GM21367 (cell line): ENCODE data around the gene SAMD3.
"Not testable (repeated sequence)": the region's sequence is repeated elsewhere in the genome, so short reads cannot be mapped to it uniquely, and the experiment has no call there.

ENCODE experiments used
- ATAC-seq: cut with Tn5 transposase; IDR thresholded peaks from one replicate; pipeline ENCODE4 v1.9.1; 2021; ENCODE audit not compliant: unreplicated experiment

The SAMD3 gene

DNA sequence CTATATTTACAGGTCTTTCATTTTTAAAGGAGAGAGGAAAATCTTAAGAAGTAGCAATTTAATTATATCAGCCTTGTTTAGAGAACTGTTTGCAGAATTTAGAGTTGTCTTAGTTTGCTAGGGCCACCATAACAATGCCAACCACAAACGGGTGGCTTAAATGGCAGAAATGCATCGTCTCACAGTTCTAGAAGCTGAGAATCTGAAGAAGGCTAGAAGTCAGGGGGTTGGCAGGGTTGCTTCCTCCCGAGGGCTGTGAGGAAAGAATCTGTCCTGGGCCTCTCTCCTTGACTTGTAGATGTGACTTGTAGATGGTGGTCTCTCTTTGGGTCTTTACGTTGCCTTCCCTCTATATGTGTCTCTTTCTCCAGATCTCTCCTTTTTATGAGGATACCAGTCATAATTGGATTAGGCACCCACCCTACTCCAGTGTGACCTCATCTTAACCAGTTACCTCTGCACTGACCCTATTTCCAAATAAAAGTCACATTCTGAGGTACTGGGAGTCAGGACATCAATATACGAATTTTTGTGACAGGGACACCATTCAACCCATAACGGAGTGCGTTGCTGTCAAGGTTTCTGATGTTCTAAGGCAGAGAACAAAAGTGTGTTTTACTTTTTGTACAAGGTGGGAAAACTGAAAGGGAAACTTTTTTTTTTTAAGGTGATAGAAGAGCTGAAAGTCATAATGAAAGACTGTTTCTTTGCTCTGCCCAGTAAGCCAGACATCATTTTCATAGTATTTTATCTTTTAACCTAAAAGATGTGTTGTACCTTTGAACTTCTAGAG lies 84.4 kb downstream of the SAMD3 start:
- peak; percentile 78 for ATAC-seq

DNA sequence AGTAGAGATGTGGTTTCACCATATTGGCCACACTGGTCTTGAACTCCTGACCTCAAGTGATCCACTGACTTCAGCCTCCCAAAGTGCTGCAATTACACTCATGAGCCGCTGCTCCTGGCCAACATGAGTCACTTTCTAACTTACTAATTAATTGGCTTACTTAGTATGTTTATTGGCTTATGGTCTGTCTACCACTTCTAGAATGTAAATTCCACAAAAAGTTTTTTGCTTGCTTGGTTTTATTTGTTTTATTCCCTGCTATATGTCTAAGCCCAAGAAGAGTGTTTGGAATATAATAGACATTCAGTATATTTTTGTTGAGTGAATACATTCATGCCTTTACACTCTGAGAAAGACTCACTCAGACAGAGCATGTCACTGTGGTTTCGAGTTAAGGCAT lies 86.0 kb downstream of the SAMD3 start:
- no peak for ATAC-seq

DNA sequence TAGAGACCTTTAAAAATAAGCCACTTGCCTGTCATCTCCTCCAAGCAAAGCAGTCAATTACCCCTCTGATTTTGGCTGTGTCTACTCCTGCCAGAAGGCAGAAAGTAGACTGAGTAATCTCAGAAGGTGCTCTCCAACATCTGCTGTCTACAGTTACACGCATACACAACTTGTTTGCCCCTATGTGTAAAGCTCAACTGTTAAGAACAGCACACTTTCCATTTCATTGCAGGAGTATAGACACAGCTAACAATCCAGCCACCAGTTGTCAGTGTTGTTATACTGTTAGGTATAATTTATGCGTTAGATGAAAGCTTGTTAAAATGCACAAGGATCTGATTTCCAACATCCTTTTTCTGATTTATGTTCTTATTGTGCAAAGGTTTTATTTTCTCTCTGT lies 88.2 kb downstream of the SAMD3 start:
- ATAC-seq, result no peak

DNA sequence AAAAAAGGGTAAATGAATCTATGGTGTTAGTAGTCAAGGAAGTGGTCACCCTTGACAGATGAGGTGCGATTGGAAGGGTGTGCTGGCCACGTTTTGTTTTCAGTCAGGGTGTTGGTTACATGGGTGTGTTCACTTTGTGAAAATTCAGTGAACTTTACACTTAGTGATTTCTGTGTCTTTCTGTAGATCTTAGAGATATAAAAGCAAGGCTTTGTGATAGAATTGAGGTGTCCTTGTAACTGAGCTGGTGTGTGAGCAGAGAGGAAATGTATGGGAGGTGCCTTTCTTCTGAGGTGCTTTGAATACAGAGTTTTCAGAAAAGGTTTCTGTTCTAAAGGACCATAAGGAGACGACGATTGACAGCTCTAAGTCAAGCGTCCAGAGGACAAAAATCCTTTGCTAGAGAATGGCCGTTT lies 90.5 kb downstream of the SAMD3 start:
- ATAC-seq, result peak; percentile 73

DNA sequence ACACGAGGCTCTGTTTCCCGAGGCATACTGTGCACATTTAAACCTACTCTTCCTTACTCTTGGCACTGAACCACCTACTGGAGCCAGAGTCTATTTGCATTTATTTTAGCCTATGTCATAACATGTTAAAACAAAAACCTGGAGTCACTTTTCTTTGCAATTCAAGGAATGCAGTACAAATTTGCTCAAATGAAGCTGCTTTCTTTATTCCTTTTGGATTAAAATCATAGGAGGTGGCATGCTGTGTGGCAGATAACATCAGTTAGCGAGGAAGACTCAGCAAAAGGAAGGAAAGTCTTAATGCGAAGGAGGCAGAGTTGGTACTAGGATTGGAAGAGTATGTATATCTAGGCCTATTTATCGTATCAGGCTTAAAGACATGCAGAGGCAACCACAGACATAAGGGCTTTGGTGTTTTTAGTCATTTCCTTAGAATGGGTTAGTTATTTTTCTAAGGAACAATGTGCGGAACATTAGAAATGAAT lies 92.9 kb downstream of the SAMD3 start:
- no peak for ATAC-seq

DNA sequence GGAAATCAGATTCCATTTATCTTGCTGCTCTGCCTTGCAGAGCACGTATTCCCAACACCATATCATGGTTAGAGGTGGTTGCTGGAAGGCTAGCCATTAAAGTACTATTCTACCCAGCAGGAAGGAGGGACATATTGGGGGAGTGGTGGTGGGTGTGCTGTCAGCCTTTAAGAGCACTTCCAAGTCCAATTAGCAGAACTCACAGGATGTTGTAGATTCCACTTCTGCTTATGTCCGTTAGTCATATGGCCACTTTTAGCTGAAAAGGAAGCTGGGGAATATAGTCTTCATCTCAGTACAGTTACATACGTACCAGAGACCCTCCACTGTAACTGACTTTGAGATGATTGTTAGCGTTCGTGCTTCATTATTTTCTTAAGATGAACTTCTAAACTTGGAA lies 94.4 kb downstream of the SAMD3 start:
- ATAC-seq, result no peak

DNA sequence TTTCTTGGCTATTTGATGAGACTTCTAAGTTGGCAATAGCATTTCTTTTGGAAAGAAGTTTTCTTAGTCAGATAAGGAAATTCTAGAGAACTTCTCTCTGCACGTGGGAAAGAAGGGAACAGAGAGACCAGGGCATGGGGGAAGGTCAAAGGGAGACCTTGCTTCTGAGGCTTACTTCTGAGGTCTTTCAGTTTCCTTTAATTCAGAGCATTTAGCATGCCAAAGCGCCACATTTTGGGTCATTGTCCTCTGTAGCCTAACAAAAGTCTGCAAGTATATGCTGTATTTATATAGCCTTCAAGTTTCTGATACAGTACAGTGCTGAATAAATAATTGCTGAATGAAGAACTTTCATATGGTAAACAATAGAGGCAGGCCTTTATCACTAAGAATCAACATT lies 95.6 kb downstream of the SAMD3 start:
- ATAC-seq, result no peak

DNA sequence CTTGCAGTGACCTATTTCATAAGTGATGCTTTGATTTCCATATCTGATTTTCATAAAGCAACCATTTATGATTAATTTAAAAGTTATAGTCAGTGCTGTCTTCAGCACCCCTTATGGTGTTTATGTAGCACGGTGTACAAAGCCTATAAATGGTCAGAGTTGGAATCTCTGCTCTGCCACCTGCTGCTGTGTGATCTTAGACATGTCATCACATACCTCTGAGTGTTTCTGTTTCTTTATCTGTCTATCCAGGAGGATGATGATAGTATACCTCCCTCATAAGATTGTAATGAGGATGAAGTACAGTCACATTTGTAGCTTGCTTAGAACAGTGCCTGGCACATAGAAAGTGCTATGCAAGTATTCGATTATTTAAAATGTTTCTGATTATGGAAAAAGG lies 100.5 kb downstream of the SAMD3 start:
- ATAC-seq, result no peak

DNA sequence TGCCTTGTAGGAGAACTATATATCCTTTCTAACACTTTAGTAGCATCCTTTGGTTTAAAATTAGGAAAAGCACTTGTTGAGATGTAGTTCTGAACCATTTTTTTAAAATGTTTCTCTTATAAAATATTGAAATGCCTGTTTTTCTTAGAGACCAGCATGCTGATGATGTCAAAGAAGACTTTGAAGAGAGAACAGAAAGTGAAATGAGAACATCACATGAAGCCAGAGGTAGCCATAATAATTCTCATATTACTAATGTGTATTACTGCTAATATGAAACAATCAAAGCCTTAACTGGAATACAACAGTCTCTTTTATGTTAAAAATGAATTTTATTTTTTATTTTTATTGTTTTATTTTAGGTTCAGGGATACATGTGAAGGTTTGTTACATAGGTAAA lies 102.0 kb downstream of the SAMD3 start:
- ATAC-seq, result no peak

DNA sequence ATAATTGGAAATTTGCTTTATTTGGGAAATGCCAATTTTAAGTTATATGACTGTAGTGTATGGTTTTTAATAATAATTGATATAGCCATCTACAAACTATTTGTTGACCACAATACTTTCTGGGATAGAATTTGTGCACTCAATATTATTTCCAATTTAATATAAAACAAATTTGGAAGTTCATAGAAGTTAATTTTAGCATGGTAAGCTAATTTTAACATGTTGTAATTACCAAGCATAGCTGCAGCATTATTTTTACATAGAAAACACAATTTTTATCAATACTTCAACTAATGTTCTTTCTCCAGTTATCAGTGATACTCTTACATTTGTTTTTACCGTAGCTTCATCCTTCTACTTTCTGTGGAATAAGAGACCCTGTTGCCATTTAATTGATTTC lies 103.5 kb downstream of the SAMD3 start:
- no peak for ATAC-seq

DNA sequence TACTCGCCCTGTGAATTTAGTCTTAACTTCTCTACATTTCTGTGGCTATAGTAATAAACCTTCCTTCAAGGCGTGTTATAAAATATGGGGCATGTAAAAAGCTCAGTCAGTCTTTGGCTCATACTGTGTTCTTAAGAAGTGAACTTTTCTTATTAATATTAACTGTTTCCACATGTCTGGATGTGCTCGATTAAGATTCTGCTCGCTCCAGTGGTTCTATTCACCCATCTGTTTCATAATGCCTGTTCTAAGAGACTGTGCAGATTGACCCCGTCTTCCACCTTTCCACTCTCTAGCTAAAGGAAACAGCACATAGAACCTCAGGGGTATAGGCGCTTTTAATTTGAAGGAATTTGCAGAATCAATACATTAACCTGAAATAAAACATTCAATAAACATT lies 104.5 kb downstream of the SAMD3 start:
- ATAC-seq, result no peak

DNA sequence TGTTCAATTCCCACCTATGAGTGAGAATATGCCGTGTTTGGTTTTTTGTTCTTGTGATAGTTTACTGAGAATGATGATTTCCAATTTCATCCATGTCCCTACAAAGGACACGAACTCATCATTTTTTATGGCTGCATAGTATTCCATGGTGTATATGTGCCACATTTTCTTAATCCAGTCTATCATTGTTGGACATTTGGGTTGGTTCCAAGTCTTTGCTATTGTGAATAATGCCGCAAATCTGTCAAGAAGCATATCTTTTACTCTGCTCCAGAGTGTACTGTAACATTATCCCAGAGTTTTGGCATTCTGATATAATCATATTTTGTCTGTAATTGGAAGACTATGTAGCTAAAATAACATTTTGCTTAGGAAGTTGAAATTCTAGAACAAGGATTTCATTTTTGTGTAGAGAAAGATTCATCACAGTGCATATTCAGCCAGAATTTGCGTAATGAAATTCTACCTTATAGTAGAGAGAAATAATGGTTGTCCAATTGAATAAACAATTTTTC lies 105.5 kb downstream of the SAMD3 start:
- not testable (repeated sequence) for ATAC-seq

DNA sequence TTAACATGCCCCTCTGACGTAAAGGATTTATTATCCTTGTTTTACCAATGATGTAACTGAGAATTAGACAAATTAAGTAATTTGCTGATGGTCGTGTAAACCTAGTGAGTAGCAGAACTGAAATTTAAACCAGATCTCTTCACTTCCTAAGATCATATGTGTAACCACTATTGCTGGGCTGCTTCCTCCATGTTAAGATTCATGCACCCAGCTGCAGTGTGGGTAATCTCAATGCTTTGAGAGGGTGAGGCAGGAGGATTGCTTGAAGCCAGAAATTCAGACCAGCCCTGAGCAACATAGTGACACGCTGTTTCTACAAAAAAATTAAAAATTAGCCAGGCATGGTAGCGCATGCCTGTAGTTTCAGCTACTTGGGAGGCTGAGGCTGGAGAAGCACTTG lies 106.5 kb downstream of the SAMD3 start:
- peak; percentile 36 for ATAC-seq

DNA sequence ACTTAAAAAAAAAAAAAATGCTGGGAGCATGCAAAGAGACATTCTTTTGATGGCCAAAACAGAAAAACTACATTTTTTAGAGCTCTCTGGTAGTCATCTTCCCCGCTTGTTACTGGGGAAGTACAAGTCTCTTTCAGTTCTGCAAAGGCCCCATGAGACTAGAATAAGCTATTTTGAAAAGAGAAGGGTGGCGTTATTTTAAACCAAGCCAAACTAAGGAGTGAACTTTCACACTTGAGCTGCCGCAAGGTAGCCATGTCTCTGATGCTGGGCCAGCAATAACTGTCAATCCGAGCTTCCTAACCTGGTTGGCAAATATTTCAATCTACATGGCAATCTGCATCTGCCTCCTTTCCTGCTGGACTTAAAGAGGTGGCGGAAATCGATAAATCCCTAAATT lies 107.7 kb downstream of the SAMD3 start:
- peak; percentile 98 for ATAC-seq

DNA sequence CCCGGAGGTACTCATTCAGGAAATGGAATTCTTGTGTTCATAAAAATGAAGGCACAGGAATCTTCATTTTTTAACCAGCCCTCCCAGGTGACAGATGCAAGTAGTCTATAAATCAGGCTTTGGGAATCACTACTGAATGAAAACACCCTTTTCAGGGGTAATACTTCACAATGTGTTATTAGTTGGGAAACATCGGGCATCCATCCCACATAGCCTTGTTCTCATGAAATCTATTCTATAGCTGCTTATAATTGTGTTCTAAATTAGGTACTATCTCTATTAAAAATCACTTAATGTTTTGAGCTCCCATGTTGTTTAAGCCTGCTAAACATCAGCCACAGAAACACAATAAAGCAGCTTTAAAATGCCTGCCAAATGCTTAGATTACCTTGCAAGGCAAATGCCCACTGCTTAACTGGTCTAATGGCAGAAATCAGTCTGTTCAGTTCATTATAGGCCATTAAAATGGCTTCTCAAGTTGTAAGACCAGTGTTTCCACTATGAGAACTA lies 109.5 kb downstream of the SAMD3 start:
- ATAC-seq, result no peak

DNA sequence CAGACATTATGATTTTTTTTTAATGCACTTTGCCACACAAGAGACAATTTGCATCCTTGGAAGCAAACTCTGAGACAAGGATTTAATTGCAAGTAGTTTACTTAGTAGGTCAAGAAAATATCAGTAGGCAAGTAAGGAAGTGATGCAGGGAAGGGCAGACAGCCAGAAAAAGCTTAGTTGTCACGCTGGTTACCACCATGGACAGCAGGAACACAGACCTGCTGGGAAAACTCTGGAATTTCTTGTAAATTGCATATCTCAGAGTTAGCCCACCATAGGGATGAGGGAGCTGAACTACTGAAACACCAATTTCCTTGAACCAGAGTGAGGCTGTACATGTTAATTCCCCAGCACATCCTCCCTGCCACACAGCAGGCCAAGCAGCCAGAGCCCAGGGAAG lies 111.7 kb downstream of the SAMD3 start:
- no peak for ATAC-seq

DNA sequence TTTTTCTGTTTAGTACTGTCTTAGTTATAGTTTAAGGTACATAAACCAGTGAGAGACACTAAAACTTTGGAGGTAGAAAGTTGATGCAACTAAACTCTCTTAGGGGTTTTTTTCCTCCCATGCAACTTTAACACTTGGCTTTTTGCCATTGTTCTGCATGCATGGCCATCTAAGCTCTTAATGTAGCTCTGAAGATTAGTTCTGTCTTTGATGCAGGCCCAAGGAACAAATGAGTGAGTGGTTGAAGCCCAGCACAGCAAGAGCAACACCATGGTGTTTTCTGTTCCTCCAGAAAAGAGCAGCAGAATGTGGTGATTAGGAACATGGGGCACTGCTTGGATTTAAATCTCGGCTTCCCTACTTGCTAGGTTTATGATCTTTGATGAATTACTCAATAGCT lies 115.0 kb downstream of the SAMD3 start:
- ATAC-seq, result no peak

DNA sequence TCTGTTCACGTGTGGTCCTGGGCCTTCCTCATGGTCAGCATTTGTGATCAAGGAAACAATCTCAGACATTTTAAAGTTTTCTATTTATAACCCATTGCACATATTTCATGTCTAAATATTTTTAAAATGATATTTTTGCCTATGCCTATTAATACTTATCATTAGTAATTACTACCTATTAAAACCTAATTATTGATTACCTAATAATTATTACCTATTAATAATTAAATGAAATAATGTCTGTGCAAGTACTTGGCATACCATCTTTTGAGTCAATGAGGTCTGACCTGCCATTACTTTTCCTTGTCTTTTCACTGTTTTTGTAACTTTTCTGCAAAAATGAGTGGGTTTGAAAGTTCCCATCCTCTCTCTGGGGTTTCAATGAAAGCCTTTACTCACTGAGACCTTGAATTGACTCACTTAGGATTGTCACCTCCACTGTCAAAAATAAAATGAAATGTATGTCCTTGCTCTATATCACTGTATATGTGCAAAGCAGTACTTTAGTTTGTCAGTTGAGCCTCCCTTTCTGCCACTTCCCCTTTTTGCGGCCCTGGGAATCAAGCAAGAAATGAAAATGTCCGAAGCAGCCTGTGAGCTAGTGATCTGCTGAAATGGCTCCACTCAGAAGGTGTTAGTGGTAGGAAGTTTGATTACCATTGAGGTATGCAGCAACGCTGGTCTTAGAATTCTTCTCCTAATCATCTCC lies 116.6 kb downstream of the SAMD3 start:
- peak; percentile 93 for ATAC-seq

DNA sequence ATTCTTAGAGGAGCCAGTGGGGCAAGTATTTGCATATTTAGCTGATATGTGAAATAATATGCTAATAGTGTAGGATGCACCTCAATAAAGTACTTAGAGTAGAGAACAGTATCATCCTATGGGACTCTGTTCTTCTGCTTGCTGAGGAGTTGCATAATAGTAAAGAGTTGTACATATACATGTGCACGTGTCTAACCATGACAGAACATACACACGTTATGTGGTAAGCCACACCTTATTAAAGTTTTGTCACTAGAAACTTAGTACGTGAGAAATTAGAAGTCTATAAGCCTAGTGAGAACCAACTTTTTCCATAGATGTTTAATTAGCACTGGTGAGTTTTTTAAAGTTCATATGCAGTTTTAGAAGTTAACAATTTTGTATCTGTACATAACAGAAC lies 123.6 kb downstream of the SAMD3 start:
- ATAC-seq, result no peak

DNA sequence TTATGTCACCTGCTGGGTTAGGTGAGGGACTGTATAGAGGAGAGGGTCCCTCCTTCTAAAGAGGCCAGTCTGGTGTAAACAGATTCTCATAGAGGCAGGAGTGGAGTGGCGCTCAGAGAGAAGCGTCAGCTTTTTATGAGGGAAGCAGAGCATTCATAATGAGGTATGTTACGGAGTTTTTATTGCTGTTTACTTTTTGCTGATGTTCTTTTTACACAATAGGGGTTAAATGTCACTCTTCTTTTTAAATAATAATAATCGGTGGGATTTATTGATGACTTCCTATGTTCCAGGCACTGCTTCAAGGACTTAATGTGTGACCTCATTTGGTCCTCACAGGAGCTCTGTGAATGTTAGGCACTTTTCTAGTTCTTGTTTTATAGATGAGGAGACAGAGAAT lies 124.4 kb downstream of the SAMD3 start:
- ATAC-seq, result no peak
